SK-N-SH (cell line): ENCODE measurements around the gene VASN. TPM values are rescaled to one million over a fixed set of nuclear protein-coding genes. Genes with fewer than 3 reads are reported as not detected.

Experiments used
- CTCF ChIA-PET: fragments of 300-600, 350-600 bp; formaldehyde crosslinking; extraction: SDS; loops from one replicate; lab custom pipeline; 2021; lab: Yijun Ruan, JAX
- POLR2A ChIA-PET: fragments of 350-600 bp; sonication (Branson Sonifier 250); formaldehyde crosslinking; extraction: SDS; loops from one replicate; lab custom pipeline; 2020; ENCODE audit warnings: antibody characterized with exemption, inconsistent platforms; lab: Yijun Ruan, JAX
- DNase-seq: peaks from one replicate; pipeline ENCODE4 v3.0.0; 2012
- H2AFZ ChIP-seq: fragments of 200-600 bp; sonication (generic); 2 replicates; pipeline ENCODE4 v1.8.1; 2016; ENCODE audit warnings: antibody characterized with exemption, mild to moderate bottlenecking, low read depth
- H3F3A ChIP-seq: fragments of 200-600 bp; sonication (generic); replicated peaks from 2 replicates; pipeline ENCODE3; 2016; ENCODE audit warnings: antibody characterized with exemption, mild to moderate bottlenecking; ENCODE audit not compliant: insufficient read depth
- H3K27ac ChIP-seq, 2 experiments: fragments of 200-500 bp in 1 of 2; fragments of 200-600 bp in 1 of 2; sonication (Bioruptor generic) in 1 of 2; sonication (generic), shearing (Covaris generic) in 1 of 2; 2 replicates each; pipeline versions ENCODE4 v1.5.1 to v1.6.1; 2014 to 2016; ENCODE audit warnings: low read depth in 2 of 2, inconsistent platforms in 1 of 2, low read length in 1 of 2, mild to moderate bottlenecking in 1 of 2, mixed read lengths in 1 of 2
- H3K27me3 ChIP-seq: fragments of 200-600 bp; sonication (generic), shearing (Covaris generic); 2 replicates; pipeline ENCODE4 v1.6.1; 2016; ENCODE audit warnings: mixed run types; ENCODE audit not compliant: insufficient read depth
- H3K36me3 ChIP-seq, 2 experiments: fragments of 200-500 bp in 1 of 2; fragments of 200-600 bp in 1 of 2; sonication (Bioruptor generic) in 1 of 2; sonication (generic) in 1 of 2; replicated peaks in 1 of 2; 2 replicates each; pipeline versions ENCODE3 to v1.5.1; 2014 to 2016; ENCODE audit warnings: low read length in 1 of 2, mild to moderate bottlenecking in 1 of 2; ENCODE audit not compliant: insufficient read depth in 2 of 2, control insufficient read depth in 1 of 2
- H3K4me1 ChIP-seq, 2 experiments: fragments of 200-500 bp in 1 of 2; fragments of 200-600 bp in 1 of 2; sonication (Bioruptor generic) in 1 of 2; sonication (generic), shearing (Covaris generic) in 1 of 2; 2 replicates each; pipeline versions ENCODE4 v1.5.1 to v1.6.1; 2014 to 2016; ENCODE audit warnings: low read depth in 1 of 2, low read length in 1 of 2, mixed run types in 1 of 2; ENCODE audit not compliant: insufficient read depth in 2 of 2, control insufficient read depth in 1 of 2
- H3K4me2 ChIP-seq: fragments of 200-600 bp; sonication (generic), shearing (Covaris generic); 2 replicates; pipeline ENCODE4 v1.6.1; 2017; ENCODE audit warnings: mixed run types
- H3K4me3 ChIP-seq, 2 experiments: fragments of 200-500 bp in 1 of 2; fragments of 200-600 bp in 1 of 2; sonication (Bioruptor generic) in 1 of 2; sonication (generic), shearing (Covaris generic) in 1 of 2; 2 replicates each; pipeline versions ENCODE4 v1.5.1 to v1.8.1; 2014 to 2016; ENCODE audit warnings: low read depth in 2 of 2, inconsistent platforms in 1 of 2, low read length in 1 of 2, mild to moderate bottlenecking in 1 of 2, mixed read lengths in 1 of 2, moderate library complexity in 1 of 2
- H3K79me2 ChIP-seq: fragments of 200-600 bp; sonication (generic); 2 replicates; pipeline ENCODE4 v1.8.1; 2017; ENCODE audit warnings: mild to moderate bottlenecking; ENCODE audit not compliant: insufficient read depth
- H3K9ac ChIP-seq: fragments of 200-600 bp; sonication (generic); 2 replicates; pipeline ENCODE4 v1.6.1; 2017; ENCODE audit warnings: mixed run types
- H3K9me2 ChIP-seq: fragments of 200-600 bp; sonication (generic); 2 replicates; pipeline ENCODE4 v1.6.1; 2017; ENCODE audit warnings: mixed run types
- H3K9me3 ChIP-seq: fragments of 200-600 bp; sonication (generic); 2 replicates; pipeline ENCODE4 v1.6.1; 2017; ENCODE audit warnings: mixed run types, mild to moderate bottlenecking, moderate library complexity
- H4K20me1 ChIP-seq: fragments of 200-600 bp; sonication (generic); 2 replicates; pipeline ENCODE4 v1.6.1; 2017; ENCODE audit warnings: mild to moderate bottlenecking, mixed run types; ENCODE audit not compliant: insufficient read depth
- CHD2 ChIP-seq: fragments of 150-350 bp; IDR thresholded peaks from 2 replicates; pipeline ENCODE4 v1.6.1; 2018; ENCODE audit warnings: low read length; ENCODE audit not compliant: partially characterized antibody
- EZH2phosphoT487 ChIP-seq: fragments of 200-600 bp; sonication (generic); IDR thresholded peaks from 2 replicates; pipeline ENCODE4 v1.6.1; 2017; ENCODE audit warnings: low read depth, mixed run types, mild to moderate bottlenecking, antibody characterized with exemption, moderate library complexity, borderline replicate concordance
- FOXM1 ChIP-seq: IDR thresholded peaks from 2 replicates; pipeline ENCODE4 v1.4.0; 2012; ENCODE audit warnings: low read depth, mild to moderate bottlenecking
- GABPA ChIP-seq: IDR thresholded peaks from 2 replicates; pipeline ENCODE4 v1.4.0; 2012; ENCODE audit warnings: low read depth, mild to moderate bottlenecking
- NFIC ChIP-seq: IDR thresholded peaks from 2 replicates; pipeline ENCODE4 v1.4.0; 2012; ENCODE audit warnings: borderline replicate concordance
- NRF1 ChIP-seq: IDR thresholded peaks from 2 replicates; pipeline ENCODE4 v1.6.1; 2012; ENCODE audit warnings: low read depth, mild to moderate bottlenecking, low read length
- RCOR1 ChIP-seq: fragments of 150-350 bp; IDR thresholded peaks from 2 replicates; pipeline ENCODE4 v1.6.1; 2017; ENCODE audit warnings: antibody characterized with exemption, low read length
- TAF1 ChIP-seq: IDR thresholded peaks from 2 replicates; pipeline ENCODE4 v1.6.1; 2012; ENCODE audit warnings: low read depth, mild to moderate bottlenecking, low read length, moderate library complexity, borderline replicate concordance
- TCF12 ChIP-seq: IDR thresholded peaks from 2 replicates; pipeline ENCODE4 v1.4.0; 2012
- WGBS: methylation state at CpG from one replicate; pipeline ENCODE4 v1.1.6; 2017; ENCODE audit warnings: low lambda C conversion rate; 5-methylcytosine and 5-hydroxymethylcytosine counted together
- polyA plus RNA-seq, 3 experiments: library from polyadenylated mRNA; depleted of rRNA; stranded (reverse); fragments of >200 nt; gene quantifications; 2 replicates each; pipeline ENCODE4 v1.2.3, GENCODE V29; 2012
- TF ChIP-seq, protein P1 (sequence below): IDR thresholded peaks from 2 replicates; pipeline ENCODE4 v1.4.0; 2012; ENCODE audit warnings: low read depth, borderline replicate concordance

Gene VASN
- polyA plus RNA-seq, 1 of the 3 experiments (the other 2 are of a cell fraction) = 37.4 TPM

DNA sequence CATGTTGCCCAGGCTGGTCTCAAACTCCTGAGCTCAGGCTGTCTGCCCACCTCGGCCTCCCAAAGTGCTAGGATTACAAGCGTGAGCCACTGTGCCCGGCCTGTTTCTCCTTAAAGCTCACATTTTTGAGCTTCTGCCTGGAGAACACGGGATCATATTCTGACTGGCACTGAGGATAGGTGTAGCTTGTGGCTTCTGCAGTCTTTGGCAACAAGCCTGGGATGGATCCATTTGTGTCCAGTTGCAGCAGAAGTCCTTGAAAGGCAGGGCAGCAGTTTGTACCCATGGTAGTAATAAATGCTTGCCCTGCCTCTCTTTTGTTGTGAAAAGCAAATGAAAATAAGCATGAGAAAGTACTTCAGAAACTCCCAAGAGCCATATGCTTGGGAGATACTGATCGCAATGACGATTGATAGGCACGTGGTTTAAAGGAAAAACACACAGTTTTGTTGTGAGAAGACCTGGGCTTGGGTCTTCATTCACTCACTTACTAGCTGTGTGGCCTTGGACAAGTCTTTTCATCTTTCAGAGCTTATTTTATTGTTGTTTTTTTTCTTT is 47.8 kb downstream of the VASN start (continued):
- TF ChIP-seq, protein P1, sequence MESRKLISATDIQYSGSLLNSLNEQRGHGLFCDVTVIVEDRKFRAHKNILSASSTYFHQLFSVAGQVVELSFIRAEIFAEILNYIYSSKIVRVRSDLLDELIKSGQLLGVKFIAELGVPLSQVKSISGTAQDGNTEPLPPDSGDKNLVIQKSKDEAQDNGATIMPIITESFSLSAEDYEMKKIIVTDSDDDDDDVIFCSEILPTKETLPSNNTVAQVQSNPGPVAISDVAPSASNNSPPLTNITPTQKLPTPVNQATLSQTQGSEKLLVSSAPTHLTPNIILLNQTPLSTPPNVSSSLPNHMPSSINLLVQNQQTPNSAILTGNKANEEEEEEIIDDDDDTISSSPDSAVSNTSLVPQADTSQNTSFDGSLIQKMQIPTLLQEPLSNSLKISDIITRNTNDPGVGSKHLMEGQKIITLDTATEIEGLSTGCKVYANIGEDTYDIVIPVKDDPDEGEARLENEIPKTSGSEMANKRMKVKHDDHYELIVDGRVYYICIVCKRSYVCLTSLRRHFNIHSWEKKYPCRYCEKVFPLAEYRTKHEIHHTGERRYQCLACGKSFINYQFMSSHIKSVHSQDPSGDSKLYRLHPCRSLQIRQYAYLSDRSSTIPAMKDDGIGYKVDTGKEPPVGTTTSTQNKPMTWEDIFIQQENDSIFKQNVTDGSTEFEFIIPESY = no peak
- no peak for TF ChIP-seq TAF1
- TF ChIP-seq, all 33 proteins: peak for 0

DNA sequence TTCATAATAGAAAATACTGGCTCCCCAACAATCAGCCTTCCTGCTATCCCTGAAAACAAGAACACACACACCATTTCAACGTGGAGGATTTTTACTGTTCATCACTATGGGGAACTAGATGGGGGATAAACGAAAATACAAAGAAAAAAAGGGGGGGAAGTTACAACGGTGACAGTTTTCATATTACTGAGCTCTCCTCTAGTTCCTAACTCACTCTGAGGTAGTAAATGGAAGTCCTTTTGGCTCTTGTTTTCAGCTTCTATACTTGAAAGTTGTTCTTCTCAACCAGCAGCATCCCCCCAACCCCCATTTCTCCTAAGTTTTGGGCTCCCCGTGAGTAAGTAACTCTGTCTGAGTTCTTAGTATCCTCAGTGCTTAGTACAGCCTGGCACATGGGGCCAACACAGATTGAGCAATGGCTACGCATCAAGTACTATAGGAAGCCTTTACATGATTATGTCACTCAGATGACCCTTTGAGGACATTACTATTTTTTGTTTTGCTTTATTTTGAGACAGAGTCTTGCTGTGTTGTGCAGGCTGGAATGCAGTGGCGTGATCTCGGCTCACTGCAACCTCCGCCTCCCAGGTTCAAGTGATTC is 49.0 kb downstream of the VASN start:
- DNase-seq = no peak
- no peaks in the 10 kb centered on the region for H3K27me3 ChIP-seq
- ChIA-PET POLR2A (no interaction called here), CTCF (interaction anchor here (13.6 kb wide), 1 partner anchor 18 kb away, joined by 189 read pairs; no protein-coding TSS in a partner anchor)
- no peaks in the 10 kb centered on the region for H3K36me3 ChIP-seq
- H3K4me3 ChIP-seq = no peak overlapping the region
- H4K20me1 ChIP-seq = no peaks in the 10 kb centered on the region
- no peak overlapping the region for H2AFZ ChIP-seq
- H3F3A ChIP-seq = peaks cover 8% of the 10 kb centered on the region
- no peaks in the 10 kb centered on the region for H3K9me3 ChIP-seq
- H3K27ac ChIP-seq = no peak overlapping the region
- H3K4me1 ChIP-seq = peaks cover 5 to 11% of the 10 kb centered on the region in 2 experiments; a peak in 2 of 4 replicates
- H3K9ac ChIP-seq = no peak overlapping the region
- peaks cover 3% of the 10 kb centered on the region; the same call in 1 of the 2 replicates for H3K79me2 ChIP-seq
- no peak overlapping the region for H3K4me2 ChIP-seq
- TF ChIP-seq NRF1 (no peak), NFIC (no peak), RCOR1 (no peak), CHD2 (no peak), TCF12 (no peak), FOXM1 (no peak), GABPA (no peak), EZH2phosphoT487 (no peak)
- TF ChIP-seq, protein P1 = no peak
- WGBS = 65% methylated on average over 8 of the region's 8 CpGs
- no peaks in the 10 kb centered on the region for H3K9me2 ChIP-seq
